HepG2 (cell line): Measurements from ENCODE around the gene ZNF667. TPM values are rescaled to one million over a fixed set of nuclear protein-coding genes. Genes with fewer than 3 reads are reported as not detected.

ENCODE experiments used
- ATAC-seq: fragments of 200-7000 bp; cut with Tn5 transposase; 3 replicates; pipeline ENCODE4 v1.9.1; 2020; ENCODE audit warnings: mild to moderate bottlenecking, moderate library complexity
- BruUV-seq: library from RNA; stranded (reverse); fragments of 400-500 nt; replicated peaks from 2 replicates; lab custom pipeline; 2021; lab: Mats Ljungman, UMichigan
- CTCF ChIA-PET: fragments of 300-600 bp; formaldehyde crosslinking; extraction: SDS; loops from one replicate; lab custom pipeline; 2021; ENCODE audit warnings: low total read pairs, inconsistent platforms, low intra/inter-chr PET ratio; lab: Yijun Ruan, JAX
- POLR2A ChIA-PET: fragments of 350-600 bp; sonication (Branson Sonifier 250); formaldehyde crosslinking; loops from one replicate; lab custom pipeline; 2020; ENCODE audit warnings: antibody characterized with exemption, inconsistent platforms; lab: Yijun Ruan, JAX
- DNase-seq: peaks from one replicate; pipeline ENCODE4 v3.0.0-alpha.2; 2015; ENCODE audit warnings: low spot score
- FAIRE-seq: peaks from 3 replicates; lab custom pipeline; 2011; peaks lifted over from hg19 to GRCh38; lab: Jason Lieb, UNC
- H2AFZ ChIP-seq: one replicate; pipeline ENCODE4 v1.6.1; 2011; ENCODE audit warnings: low read length, inconsistent platforms
- H3K27ac ChIP-seq: fragments of 300-600 bp; 3 replicates; pipeline ENCODE4 v1.8.0; 2011; ENCODE audit warnings: mixed run types, mild to moderate bottlenecking, mixed read lengths, low read length, inconsistent platforms; ENCODE audit not compliant: insufficient read depth; ENCODE audit errors: extremely low read length
- H3K27me3 ChIP-seq, 2 experiments: fragments of 200-600 bp in 1 of 2; 2 replicates in 1 of 2; 3 replicates in 1 of 2; pipeline versions ENCODE4 v1.6.0 to v1.8.0; 2011; ENCODE audit warnings: low read length in 2 of 2, mild to moderate bottlenecking in 2 of 2, moderate library complexity in 2 of 2, inconsistent platforms in 1 of 2; ENCODE audit not compliant: insufficient read depth in 2 of 2, control insufficient read depth in 1 of 2
- H3K36me3 ChIP-seq, 2 experiments: fragments of 200-600 bp in 1 of 2; replicated peaks in 1 of 2; 2 replicates in 1 of 2; 3 replicates in 1 of 2; pipeline versions ENCODE4 v1.5.1 to v1.8.0; 2011; ENCODE audit warnings: low read length in 2 of 2, inconsistent platforms in 1 of 2; ENCODE audit not compliant: insufficient read depth in 2 of 2, control insufficient read depth in 1 of 2
- H3K4me1 ChIP-seq: 2 replicates; pipeline ENCODE4 v1.5.1; 2012; ENCODE audit warnings: low read length, inconsistent platforms; ENCODE audit not compliant: insufficient read depth
- H3K4me2 ChIP-seq: 2 replicates; pipeline ENCODE4 v1.6.0; 2011; ENCODE audit warnings: low read depth, low read length, inconsistent platforms
- H3K4me3 ChIP-seq, 3 experiments: fragments of 200-600 bp in 1 of 3; sonication (generic), shearing (Covaris generic) in 1 of 3; replicated peaks in 1 of 3; 2 replicates each; pipeline ENCODE4 v1.5.1; 2011 to 2016; ENCODE audit warnings: low read length in 3 of 3, inconsistent platforms in 2 of 3, low read depth in 2 of 3, mild to moderate bottlenecking in 2 of 3, control low read depth in 1 of 3, mixed read lengths in 1 of 3; ENCODE audit not compliant: insufficient read depth in 1 of 3
- H3K79me2 ChIP-seq: one replicate; pipeline ENCODE4 v1.6.1; 2011; ENCODE audit warnings: low read length, inconsistent platforms; ENCODE audit not compliant: insufficient read depth
- H3K9ac ChIP-seq: 2 replicates; pipeline ENCODE4 v1.6.0; 2011; ENCODE audit warnings: mild to moderate bottlenecking, low read depth, low read length, inconsistent platforms; ENCODE audit not compliant: insufficient read depth
- H3K9me3 ChIP-seq: 2 replicates; pipeline ENCODE4 v1.5.1; 2012; ENCODE audit warnings: mild to moderate bottlenecking, low read length
- H4K20me1 ChIP-seq: 2 replicates; pipeline ENCODE4 v1.6.0; 2011; ENCODE audit warnings: inconsistent platforms, mild to moderate bottlenecking, low read length, moderate library complexity; ENCODE audit not compliant: insufficient read depth
- KLF16 ChIP-seq, 2 experiments: sonication (generic) in 1 of 2; formaldehyde crosslinking in 1 of 2; IDR thresholded peaks; 2 replicates each; pipeline versions ENCODE4 v1.6.1 to v1.8.0; 2016 to 2023; ENCODE audit warnings: missing genetic modification reagents in 2 of 2, missing compliant biosample characterization in 1 of 2
- MXI1 ChIP-seq: IDR thresholded peaks from 3 replicates; pipeline ENCODE4 v1.6.1; 2012; ENCODE audit warnings: low read depth, low read length, inconsistent platforms, borderline replicate concordance
- NFIB ChIP-seq: sonication (generic); formaldehyde crosslinking; IDR thresholded peaks from 2 replicates; pipeline ENCODE4 v1.9.0; 2021; ENCODE audit warnings: missing genetic modification reagents, mild to moderate bottlenecking, borderline replicate concordance
- POLR2A ChIP-seq, 2 experiments: IDR thresholded peaks; 2 replicates each; pipeline ENCODE4 v1.6.1; 2011; ENCODE audit warnings: low read depth in 2 of 2, low read length in 2 of 2, mild to moderate bottlenecking in 1 of 2, moderate library complexity in 1 of 2; ENCODE audit not compliant: insufficient read depth in 1 of 2
- ZFP82 ChIP-seq: sonication (generic); formaldehyde crosslinking; IDR thresholded peaks from 2 replicates; pipeline ENCODE4 v1.5.1; 2020; ENCODE audit warnings: mild to moderate bottlenecking, missing genetic modification reagents, borderline replicate concordance
- ZNF362 ChIP-seq: sonication (generic); formaldehyde crosslinking; IDR thresholded peaks from 2 replicates; pipeline ENCODE4 v1.4.0; 2020; ENCODE audit warnings: missing genetic modification reagents, mild to moderate bottlenecking, borderline replicate concordance
- ZNF530 ChIP-seq: sonication (generic); formaldehyde crosslinking; IDR thresholded peaks from 2 replicates; pipeline ENCODE4 v1.5.0; 2020; ENCODE audit warnings: low read depth, mild to moderate bottlenecking, missing genetic modification reagents
- ZNF672 ChIP-seq: sonication (generic); formaldehyde crosslinking; IDR thresholded peaks from 2 replicates; pipeline ENCODE4 v1.8.1; 2022; ENCODE audit warnings: missing genetic modification reagents
- WGBS: methylation state at CpG from one replicate; pipeline ENCODE4 v1.1.6; 2017; ENCODE audit warnings: low lambda C conversion rate; 5-methylcytosine and 5-hydroxymethylcytosine counted together
- in situ Hi-C: cut with HindIII; loops from 2 replicates; pipeline ENCODE4 v1.10.0; 2017; ENCODE audit warnings: low pct_unique_long_range_greater_than_20kb; ENCODE audit not compliant: extremely low pct_ligation_motif_present
- intact Hi-C: fragments of 100-400 bp; cut with micrococcal nuclease; formaldehyde crosslinking; loops from one replicate; pipeline ENCODE4 v1.10.0; 2022; ENCODE audit not compliant: unreplicated experiment
- polyA plus RNA-seq, 8 experiments: library from polyadenylated mRNA; depleted of rRNA in 3 of 8; stranded (reverse) in 7 of 8; unstranded in 1 of 8; fragments of >200 nt; fragmentation: Illumina TruSeq in 4 of 8; extraction: Trizol in 4 of 8; gene quantifications; 2 replicates each; pipeline versions ENCODE4 v1.2.1 to v1.2.3, GENCODE V29; 2011 to 2016; ENCODE audit warnings: low read depth in 4 of 8, missing spikeins in 1 of 8, mixed read lengths in 1 of 8; ENCODE audit not compliant: insufficient read depth in 1 of 8
- total RNA-seq, 5 experiments: library from RNA; depleted of rRNA; stranded (reverse); fragments of >200 nt; fragmentation: Illumina TruSeq; extraction: Trizol; gene quantifications; 2 replicates each; pipeline ENCODE4 v1.2.3, GENCODE V29; 2016; ENCODE audit warnings: low read depth in 1 of 5

Gene ZNF667
- total and polyA plus RNA-seq, 2 of the 13 experiments (the other 11 are each of a cell fraction or from before 2014, with no cell fraction given): not detected

GRCh38 chr19:56405062-56405461 is 72.1 kb downstream of the ZNF667 start:
- intact Hi-C loops (no loop called here), in situ Hi-C loops (no loop called here)
- CTCF ChIA-PET: no interaction called here
- Histone ChIP-seq H2AFZ (no peak overlapping the region), H3K4me3 (peak overlapping the region in 1 of 3 experiments; percentile 84; a peak in 2 of 6 replicates), H3K4me2 (peak overlapping the region; percentile 95), H3K27me3 (no peaks in the 10 kb centered on the region; a peak in 1 of 5 replicates), H3K79me2 (no peaks in the 10 kb centered on the region), H3K36me3 (peaks cover 4 to 21% of the 10 kb centered on the region in 2 experiments; a peak in 3 of 5 replicates), H3K27ac (no peak overlapping the region), H3K9ac (peak overlapping the region; percentile 86; the same call in 1 of the 2 replicates), H3K9me3 (peaks cover 62% of the 10 kb centered on the region), H4K20me1 (no peaks in the 10 kb centered on the region), H3K4me1 (peaks cover 16% of the 10 kb centered on the region)
- POLR2A ChIA-PET: no interaction called here
- 0 out of 4 replicates have a peak, but pooled peaks of 1 of the 2 experiments have one; percentile 7 for TF ChIP-seq KLF16 (CRISPR knock-in tag; IDR thresholded peaks at IDR 0.05)
- TF ChIP-seq ZNF672: no peak
- no peak for TF ChIP-seq MXI1
- 0 out of 2 replicates have a peak, but pooled peaks have one; percentile 73 for TF ChIP-seq NFIB (CRISPR knock-in tag)
- TF ChIP-seq ZNF362 (CRISPR knock-in tag): no peak
- TF ChIP-seq ZFP82 (CRISPR knock-in tag): no peak
- no peak for TF ChIP-seq ZNF530
- no peak for TF ChIP-seq POLR2A (IDR thresholded peaks at IDR 0.05; ENCODE audit: insufficient read depth in 1 of 2, low read depth in 2 of 2, low read length in 2 of 2)
- BruUV-seq: no TSS peak
- FAIRE-seq (no peak), ATAC-seq (no peak), DNase-seq (no peak)
- 94% methylated on average over 4 of the region's 4 CpGs for WGBS
